ENCODE data around the gene LNX1.

The LNX1 gene

DNA sequence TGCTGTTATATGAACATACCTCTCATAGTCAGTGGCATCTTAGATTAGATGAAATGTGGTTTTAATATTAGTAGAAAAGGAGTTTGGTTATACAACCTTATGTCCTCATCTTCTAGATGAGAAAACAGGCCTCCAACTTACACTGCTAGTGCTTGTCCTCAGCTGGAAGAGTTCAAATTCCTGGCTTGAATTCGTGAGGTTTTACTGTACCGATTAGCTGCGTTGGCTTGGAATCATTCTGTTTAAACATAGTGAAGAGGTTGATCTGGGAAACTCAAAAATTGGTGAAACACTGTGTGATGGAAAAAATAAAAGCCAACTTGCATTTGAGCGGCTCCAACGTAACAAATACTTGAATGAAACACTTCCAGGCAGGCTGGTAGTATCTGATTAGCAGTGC lies 81.0 kb downstream of the LNX1 start:
- H4K12ac ChIP-seq (ENCODE audit: low read depth, low read length) = no peak overlapping the region
- H3K14ac ChIP-seq (ENCODE audit: low read length) = no peak overlapping the region
- H4K91ac ChIP-seq (ENCODE audit: low read depth, low read length) = no peak overlapping the region
- no peak for DNase-seq
- H2BK5ac ChIP-seq (ENCODE audit: low read depth, low read length, poor library complexity) = no peak overlapping the region
- H4K8ac ChIP-seq (ENCODE audit: low read depth, low read length) = no peak overlapping the region
- H3K36me3 ChIP-seq (ENCODE audit: control insufficient read depth in 1 of 2, insufficient read depth in 2 of 2, low read length in 2 of 2) = no peaks in the 10 kb centered on the region
- WGBS (ENCODE audit: extremely low coverage, insufficient coverage, insufficient read length) = no CpG with 5 or more reads among the region's 5 CpGs
- H3K79me1 ChIP-seq (ENCODE audit: low read length) = no peaks in the 10 kb centered on the region
- no peak overlapping the region for H3K4me2 ChIP-seq (ENCODE audit: low read length)
- no peak overlapping the region for H3K9ac ChIP-seq (ENCODE audit: low read length)
- no peak overlapping the region for H2BK120ac ChIP-seq (ENCODE audit: insufficient read depth, low read length, poor library complexity)
- H3K18ac ChIP-seq (ENCODE audit: low read length) = no peak overlapping the region
- H3K79me2 ChIP-seq (ENCODE audit: control insufficient read depth, insufficient read depth, low read length, poor library complexity) = no peaks in the 10 kb centered on the region
- H3K27ac ChIP-seq (ENCODE audit: low read depth, low read length) = no peak overlapping the region
- no peaks in the 10 kb centered on the region for H3K9me3 ChIP-seq (ENCODE audit: insufficient read depth, low read depth, low read length)
- no peak overlapping the region for H2AK5ac ChIP-seq (ENCODE audit: low read length)
- no peaks in the 10 kb centered on the region for H3K27me3 ChIP-seq (ENCODE audit: insufficient read depth, low read length)
- no peaks in the 10 kb centered on the region for H3K4me1 ChIP-seq (ENCODE audit: control insufficient read depth in 1 of 2, insufficient read depth in 2 of 2, low read length in 2 of 2)
- H2AFZ ChIP-seq (ENCODE audit: insufficient read depth, low read length, poor library complexity) = no peak overlapping the region
- no peak overlapping the region for H3K4me3 ChIP-seq (ENCODE audit: low read depth, low read length)
- no peak overlapping the region for H3K4ac ChIP-seq (ENCODE audit: low read depth, low read length)
- H2BK12ac ChIP-seq (ENCODE audit: low read length) = no peak overlapping the region
- no peak overlapping the region for H3K23ac ChIP-seq (ENCODE audit: low read length)

GRCh38 chr4:53508446-53508845 lies 82.8 kb downstream of the LNX1 start:
- WGBS (ENCODE audit: extremely low coverage, insufficient coverage, insufficient read length) = no CpG with 5 or more reads among the region's 1 CpG

DNA sequence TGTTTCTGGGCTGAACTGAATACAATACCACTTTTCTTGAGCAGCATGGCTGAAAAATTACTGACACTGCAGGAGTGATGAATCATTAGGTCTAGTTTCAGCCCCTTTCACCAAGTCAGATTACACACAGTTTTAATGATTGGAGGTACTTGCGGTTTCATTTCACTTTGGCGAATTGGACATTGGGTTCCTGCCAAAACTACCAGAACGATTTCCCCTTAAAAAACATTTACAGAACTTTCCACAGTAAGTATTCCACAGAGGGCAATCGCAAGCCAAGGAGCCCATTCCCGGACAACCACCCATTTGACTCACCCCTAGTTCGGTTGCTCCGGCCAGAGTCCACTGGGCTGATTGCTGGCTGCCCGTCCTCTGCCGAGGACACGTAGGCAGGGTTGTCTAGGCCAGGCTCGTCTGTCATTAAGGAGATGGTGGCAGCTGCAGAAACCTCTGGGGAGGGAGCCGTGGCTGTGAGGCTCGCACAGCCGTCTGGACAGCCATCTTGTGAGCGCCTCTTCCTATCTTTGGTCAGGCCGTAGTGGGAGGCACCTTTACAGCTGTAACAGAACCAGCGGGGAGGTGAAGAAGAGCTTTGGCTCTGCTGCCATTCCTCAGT lies 83.5 kb downstream of the LNX1 start:
- H3K27ac ChIP-seq (ENCODE audit: low read depth, low read length) = no peak overlapping the region
- H3K14ac ChIP-seq (ENCODE audit: low read length) = no peak overlapping the region
- H3K27me3 ChIP-seq (ENCODE audit: insufficient read depth, low read length) = no peaks in the 10 kb centered on the region
- no peak overlapping the region for H4K91ac ChIP-seq (ENCODE audit: low read depth, low read length)
- no peak overlapping the region for H2BK12ac ChIP-seq (ENCODE audit: low read length)
- peak overlapping the region; percentile 55 for H3K18ac ChIP-seq (ENCODE audit: low read length)
- no peak overlapping the region for H3K23ac ChIP-seq (ENCODE audit: low read length)
- no peak overlapping the region for H2BK120ac ChIP-seq (ENCODE audit: insufficient read depth, low read length, poor library complexity)
- DNase-seq = no peak
- no peak overlapping the region for H2BK5ac ChIP-seq (ENCODE audit: low read depth, low read length, poor library complexity)
- H3K9me3 ChIP-seq (ENCODE audit: insufficient read depth, low read depth, low read length) = no peaks in the 10 kb centered on the region
- no peaks in the 10 kb centered on the region for H3K36me3 ChIP-seq (ENCODE audit: control insufficient read depth in 1 of 2, insufficient read depth in 2 of 2, low read length in 2 of 2)
- H3K4me1 ChIP-seq (ENCODE audit: control insufficient read depth in 1 of 2, insufficient read depth in 2 of 2, low read length in 2 of 2) = no peaks in the 10 kb centered on the region
- H3K4ac ChIP-seq (ENCODE audit: low read depth, low read length) = no peak overlapping the region
- no peak overlapping the region for H4K8ac ChIP-seq (ENCODE audit: low read depth, low read length)
- H3K9ac ChIP-seq (ENCODE audit: low read length) = no peak overlapping the region
- no CpG with 5 or more reads among the region's 17 CpGs for WGBS (ENCODE audit: extremely low coverage, insufficient coverage, insufficient read length)
- no peak overlapping the region for H4K12ac ChIP-seq (ENCODE audit: low read depth, low read length)
- H2AK5ac ChIP-seq (ENCODE audit: low read length) = no peak overlapping the region
- no peak overlapping the region for H2AFZ ChIP-seq (ENCODE audit: insufficient read depth, low read length, poor library complexity)
- H3K79me2 ChIP-seq (ENCODE audit: control insufficient read depth, insufficient read depth, low read length, poor library complexity) = no peaks in the 10 kb centered on the region
- no peak overlapping the region for H3K4me3 ChIP-seq (ENCODE audit: low read depth, low read length)
- H3K4me2 ChIP-seq (ENCODE audit: low read length) = no peak overlapping the region
- H3K79me1 ChIP-seq (ENCODE audit: low read length) = no peaks in the 10 kb centered on the region

More at GRCh38 chr4:53508446-53508845, 82.8 kb downstream of the LNX1 start:
- Histone ChIP-seq H3K36me3 (ENCODE audit: control insufficient read depth in 1 of 2, insufficient read depth in 2 of 2, low read length in 2 of 2) (no peaks in the 10 kb centered on the region), H3K4ac (ENCODE audit: low read depth, low read length) (no peak overlapping the region), H2BK12ac (ENCODE audit: low read length) (no peak overlapping the region), H3K4me2 (ENCODE audit: low read length) (no peak overlapping the region), H3K4me1 (ENCODE audit: control insufficient read depth in 1 of 2, insufficient read depth in 2 of 2, low read length in 2 of 2) (no peaks in the 10 kb centered on the region), H3K79me2 (ENCODE audit: control insufficient read depth, insufficient read depth, low read length, poor library complexity) (no peaks in the 10 kb centered on the region), H4K12ac (ENCODE audit: low read depth, low read length) (no peak overlapping the region), H3K4me3 (ENCODE audit: low read depth, low read length) (no peak overlapping the region), H3K27me3 (ENCODE audit: insufficient read depth, low read length) (no peaks in the 10 kb centered on the region), H2BK120ac (ENCODE audit: insufficient read depth, low read length, poor library complexity) (no peak overlapping the region), H3K9ac (ENCODE audit: low read length) (no peak overlapping the region), H3K18ac (ENCODE audit: low read length) (no peak overlapping the region), H4K8ac (ENCODE audit: low read depth, low read length) (no peak overlapping the region), H3K14ac (ENCODE audit: low read length) (no peak overlapping the region), H3K27ac (ENCODE audit: low read depth, low read length) (no peak overlapping the region), H3K9me3 (ENCODE audit: insufficient read depth, low read depth, low read length) (no peaks in the 10 kb centered on the region), H4K91ac (ENCODE audit: low read depth, low read length) (no peak overlapping the region), H2AFZ (ENCODE audit: insufficient read depth, low read length, poor library complexity) (no peak overlapping the region), H2BK5ac (ENCODE audit: low read depth, low read length, poor library complexity) (no peak overlapping the region), H3K23ac (ENCODE audit: low read length) (no peak overlapping the region), H2AK5ac (ENCODE audit: low read length) (no peak overlapping the region), H3K79me1 (ENCODE audit: low read length) (no peaks in the 10 kb centered on the region)
- no peak for DNase-seq

DNA sequence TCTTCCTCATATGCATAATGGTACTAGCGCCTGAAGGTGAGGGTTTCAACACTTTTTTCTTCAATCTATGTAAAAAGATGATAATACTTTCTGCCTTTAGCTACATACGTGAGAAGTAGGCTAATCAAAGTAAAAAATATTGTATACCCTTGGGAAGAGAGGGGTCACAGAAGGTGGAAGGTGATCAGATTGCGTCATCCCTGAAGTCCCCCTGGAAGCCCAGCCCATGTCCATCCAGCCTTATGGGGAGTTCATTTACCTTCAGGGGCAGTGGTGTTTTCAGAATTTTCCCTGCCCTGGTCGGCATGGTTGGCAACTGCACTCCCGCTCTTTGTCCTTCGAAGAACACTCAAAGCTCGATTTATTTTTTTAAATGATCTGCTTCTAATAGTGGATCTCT lies 84.2 kb downstream of the LNX1 start:
- Histone ChIP-seq H2AFZ (ENCODE audit: insufficient read depth, low read length, poor library complexity) (no peak overlapping the region), H3K4me1 (ENCODE audit: control insufficient read depth in 1 of 2, insufficient read depth in 2 of 2, low read length in 2 of 2) (no peaks in the 10 kb centered on the region), H4K12ac (ENCODE audit: low read depth, low read length) (no peak overlapping the region), H3K79me1 (ENCODE audit: low read length) (no peaks in the 10 kb centered on the region), H2BK12ac (ENCODE audit: low read length) (no peak overlapping the region), H2BK5ac (ENCODE audit: low read depth, low read length, poor library complexity) (no peak overlapping the region), H3K27ac (ENCODE audit: low read depth, low read length) (no peak overlapping the region), H4K91ac (ENCODE audit: low read depth, low read length) (no peak overlapping the region), H3K14ac (ENCODE audit: low read length) (no peak overlapping the region), H3K4ac (ENCODE audit: low read depth, low read length) (no peak overlapping the region), H4K8ac (ENCODE audit: low read depth, low read length) (no peak overlapping the region), H3K4me2 (ENCODE audit: low read length) (no peak overlapping the region), H3K9ac (ENCODE audit: low read length) (no peak overlapping the region), H3K23ac (ENCODE audit: low read length) (no peak overlapping the region), H2BK120ac (ENCODE audit: insufficient read depth, low read length, poor library complexity) (no peak overlapping the region), H3K9me3 (ENCODE audit: insufficient read depth, low read depth, low read length) (no peaks in the 10 kb centered on the region), H3K18ac (ENCODE audit: low read length) (no peak overlapping the region), H3K79me2 (ENCODE audit: control insufficient read depth, insufficient read depth, low read length, poor library complexity) (no peaks in the 10 kb centered on the region), H3K36me3 (ENCODE audit: control insufficient read depth in 1 of 2, insufficient read depth in 2 of 2, low read length in 2 of 2) (no peaks in the 10 kb centered on the region), H3K27me3 (ENCODE audit: insufficient read depth, low read length) (no peaks in the 10 kb centered on the region), H3K4me3 (ENCODE audit: low read depth, low read length) (no peak overlapping the region), H2AK5ac (ENCODE audit: low read length) (no peak overlapping the region)
- no peak for DNase-seq
- WGBS (ENCODE audit: extremely low coverage, insufficient coverage, insufficient read length) = no CpG with 5 or more reads among the region's 7 CpGs
